Measurements from ENCODE around the gene PYCR2.

- TF ChIP-seq POLR2AphosphoS5 (IDR thresholded peaks at IDR 0.05): no peak
- TF ChIP-seq CTCF (IDR thresholded peaks at IDR 0.05): no peak
These were observed 47.0 kb downstream of the PYCR2 start for GRCh38 chr1:225876900-225877510.
